H4 (cell line): ENCODE results near the gene GABRB2. TPM values are rescaled to one million over a fixed set of nuclear protein-coding genes. Genes with fewer than 3 reads are reported as not detected.
A peak's percentile ranks its signal among the peaks of the same experiment; 100 is the strongest.

ENCODE experiments used
- DNase-seq: peaks from one replicate; pipeline ENCODE4 v3.0.0-alpha.2; 2015; ENCODE audit warnings: low spot score
- total RNA-seq: library from RNA; depleted of rRNA; stranded (reverse); fragments of >200 nt; shearing (Covaris generic); gene quantifications from 2 replicates; pipeline ENCODE4 v1.2.3, GENCODE V29; 2014

GABRB2 gene
- total RNA-seq, 1 experiment from 2014 or later: 0.81 TPM

- DNase-seq: no peak
These were observed 159.4 kb downstream of the GABRB2 start for GRCh38 chr5:161387121-161387520.

- no peak for DNase-seq
These were observed 161.5 kb downstream of the GABRB2 start for GRCh38 chr5:161385027-161385426.

DNA sequence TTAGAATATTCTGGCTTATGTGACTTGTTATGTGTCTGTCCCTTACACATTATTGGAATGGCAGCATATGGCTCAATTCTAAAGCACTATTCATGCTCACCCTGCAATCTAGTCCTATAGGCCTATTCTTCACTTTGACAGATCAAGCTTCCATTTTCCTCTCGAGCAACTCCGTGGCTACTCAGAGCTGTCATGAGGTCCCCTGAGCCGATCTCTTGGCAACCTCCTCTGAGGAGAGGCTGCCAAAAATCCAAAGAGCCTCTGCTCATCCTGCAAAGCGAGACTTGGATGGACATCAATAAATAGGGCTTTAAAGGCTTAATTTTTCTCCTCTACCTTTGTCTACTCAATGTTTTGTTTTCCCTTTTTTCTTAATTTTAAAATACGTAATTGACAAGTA is 163.8 kb downstream of the GABRB2 start:
- DNase-seq: no peak

DNA sequence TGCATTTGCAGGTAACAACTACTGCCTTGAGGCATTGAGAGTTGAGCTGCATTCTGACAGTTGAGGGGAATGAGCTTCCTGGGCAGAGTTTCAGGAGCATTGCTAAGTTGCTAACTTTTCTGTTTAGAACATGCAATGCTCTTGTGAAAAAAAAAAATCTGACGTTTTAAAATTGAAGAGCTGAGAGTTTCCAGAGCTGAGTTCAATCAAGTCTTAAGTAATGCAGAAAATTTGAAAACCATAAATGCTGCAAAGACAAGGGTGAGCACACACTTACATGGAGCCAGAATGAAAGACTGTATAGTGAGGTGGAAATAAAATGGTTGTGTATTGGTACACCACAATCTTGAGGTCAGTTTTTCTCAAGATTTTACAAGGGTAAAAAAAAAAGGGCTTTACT is 166.0 kb downstream of the GABRB2 start:
- DNase-seq: no peak

GRCh38 chr5:161378701-161379100 is 167.8 kb downstream of the GABRB2 start:
- DNase-seq: no peak

DNA sequence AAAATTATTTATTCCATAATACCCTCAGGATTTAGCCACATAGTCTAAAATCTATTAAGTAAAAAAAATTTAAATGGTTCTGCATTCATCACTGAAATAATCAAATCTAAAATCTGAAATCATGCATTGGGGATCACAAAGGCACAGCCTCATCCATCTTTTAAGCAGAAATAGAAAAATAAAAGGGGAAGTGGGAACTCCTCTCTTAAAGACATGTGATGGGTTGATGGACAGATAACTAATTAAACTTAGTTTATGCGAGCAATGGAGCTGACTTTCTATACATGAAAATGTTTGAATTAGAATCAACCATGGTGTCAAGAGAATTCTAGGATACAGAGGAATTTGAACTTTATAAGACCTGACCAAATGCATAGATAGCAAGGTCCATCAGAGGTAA is 170.5 kb downstream of the GABRB2 start:
- DNase-seq: no peak

DNA sequence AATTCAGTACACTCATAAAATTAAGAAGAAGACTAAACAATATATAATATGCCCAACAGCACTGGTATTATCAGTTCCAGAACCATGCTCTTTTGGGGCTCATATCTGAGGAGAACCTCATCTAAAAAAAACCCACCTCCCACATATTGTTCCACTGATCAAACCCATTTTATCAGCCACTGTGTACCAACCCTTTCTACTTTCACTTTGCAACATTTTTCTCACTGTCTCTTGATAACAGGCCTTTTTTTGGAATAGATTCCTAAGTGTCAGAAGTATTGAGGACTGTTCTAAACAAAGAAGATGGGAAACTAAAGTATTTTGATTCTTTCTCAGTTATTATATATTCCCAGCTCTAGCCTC is 173.2 kb downstream of the GABRB2 start:
- DNase-seq: no peak

DNA sequence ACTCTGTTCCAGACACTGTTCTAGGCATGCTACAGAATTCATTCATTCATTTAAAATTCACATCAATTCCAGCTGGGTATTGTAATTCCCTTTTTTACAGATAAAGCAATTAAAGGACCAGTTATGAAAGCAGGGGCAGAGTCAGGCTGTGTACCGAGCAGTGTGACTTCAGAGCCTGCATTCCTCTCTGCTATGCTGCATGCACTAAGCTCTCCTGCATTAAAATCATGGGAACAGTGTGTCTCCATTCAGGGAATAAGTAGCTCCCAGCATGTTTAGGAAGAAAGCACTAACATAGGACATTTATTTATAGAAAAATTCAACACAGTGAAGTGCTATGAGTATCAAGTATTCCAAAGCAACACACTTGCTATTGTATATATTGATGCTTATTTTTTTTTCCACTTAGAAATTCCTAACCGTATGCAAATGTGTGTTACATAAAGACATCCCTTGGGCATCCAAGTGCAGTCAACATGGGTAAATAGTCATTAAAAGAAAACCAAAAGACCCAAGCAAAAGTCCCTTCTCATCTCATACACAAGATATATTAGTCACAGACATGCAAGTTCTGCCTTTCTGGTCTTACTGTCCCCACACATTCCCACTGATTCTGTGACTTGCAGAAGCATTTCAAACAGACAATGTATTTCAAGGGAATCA is 173.7 kb downstream of the GABRB2 start:
- no peak for DNase-seq

- no peak for DNase-seq
These were observed 177.5 kb downstream of the GABRB2 start for GRCh38 chr5:161369022-161369421.

- no peak for DNase-seq
These were observed 188.1 kb downstream of the GABRB2 start for GRCh38 chr5:161358446-161358845.

DNA sequence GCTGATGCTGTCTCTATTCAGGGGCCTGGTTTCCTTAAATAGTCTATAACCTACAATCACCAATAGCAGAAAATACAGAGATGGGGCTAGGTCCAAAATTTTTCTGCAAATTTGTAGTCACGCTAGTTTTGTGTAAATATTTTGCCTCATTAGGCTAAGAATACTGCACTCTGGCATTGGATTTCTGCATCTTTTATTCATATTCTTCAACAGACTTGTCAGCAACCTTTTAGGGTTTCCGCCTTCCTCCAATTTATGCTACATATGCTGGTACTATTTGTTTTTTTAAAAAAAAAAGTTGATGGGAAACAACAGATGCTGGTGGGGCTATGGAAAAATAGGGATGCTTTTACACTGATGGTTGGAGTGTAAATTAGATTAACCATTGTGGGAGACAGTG is 202.3 kb downstream of the GABRB2 start:
- no peak for DNase-seq

DNA sequence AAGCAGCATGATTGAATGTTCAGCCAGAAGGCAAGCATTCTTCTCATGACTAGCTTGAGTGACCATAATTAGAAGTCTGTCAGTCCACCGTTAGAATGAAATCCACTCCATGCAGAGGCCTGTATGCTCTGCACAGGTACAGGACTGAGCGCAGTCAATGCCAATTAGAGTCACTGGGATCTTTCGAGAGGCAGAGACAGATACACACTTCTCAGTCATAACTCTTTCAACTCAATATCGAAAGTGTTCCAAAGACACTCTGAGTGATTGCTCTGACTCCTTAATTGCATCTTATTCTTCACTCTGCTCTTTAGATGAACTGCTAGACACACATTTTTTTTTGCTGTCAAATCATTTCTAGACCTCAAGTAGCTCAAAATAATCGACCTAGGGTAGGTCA is 203.6 kb downstream of the GABRB2 start:
- DNase-seq: no peak

- no peak for DNase-seq
These were observed 206.5 kb downstream of the GABRB2 start for GRCh38 chr5:161340012-161340411.

- DNase-seq: no peak
These were observed 213.2 kb downstream of the GABRB2 start for GRCh38 chr5:161333194-161333880.

GRCh38 chr5:161332343-161332742 is 214.2 kb downstream of the GABRB2 start:
- DNase-seq: no peak

DNA sequence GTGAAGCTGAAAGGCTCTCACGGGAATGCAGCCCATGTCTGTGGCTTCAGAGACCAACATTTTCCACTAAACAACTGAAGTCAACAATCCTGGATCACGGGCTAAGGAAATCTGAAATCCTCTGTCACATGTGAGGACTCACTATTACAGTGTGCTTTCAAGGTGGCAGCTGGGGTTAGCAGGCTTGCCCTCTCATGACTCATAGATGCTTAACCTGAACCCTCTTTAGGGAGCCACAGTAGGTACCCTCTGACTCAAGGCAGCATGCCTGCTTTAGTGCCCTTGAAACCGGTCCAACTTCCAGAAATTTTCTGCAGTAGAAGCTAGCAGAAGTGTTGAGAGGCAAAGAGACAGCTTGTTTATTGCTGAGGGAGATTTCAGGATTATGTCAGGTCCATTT is 232.5 kb downstream of the GABRB2 start:
- peak; percentile 4 for DNase-seq

DNA sequence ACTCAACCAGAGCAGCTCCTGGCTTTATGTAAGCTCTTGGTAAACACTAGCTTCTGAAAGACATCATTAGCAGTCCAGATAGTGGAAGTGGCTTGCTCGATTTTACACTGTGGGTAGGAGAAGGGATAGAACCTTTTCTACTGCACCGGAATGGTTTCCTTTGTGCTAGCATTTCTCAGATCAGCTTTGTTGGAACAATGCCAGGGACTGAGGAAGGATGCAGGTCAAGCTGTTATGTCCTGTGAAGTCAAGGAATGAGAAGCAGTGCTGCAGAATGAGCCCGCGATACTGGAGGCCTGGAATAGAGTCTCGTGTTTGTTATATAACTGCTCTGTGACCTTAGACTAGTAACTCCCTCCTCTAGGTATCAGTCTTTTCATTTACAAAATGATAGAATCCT is 233.6 kb downstream of the GABRB2 start:
- no peak for DNase-seq

GRCh38 chr5:161311965-161312364 is 234.6 kb downstream of the GABRB2 start:
- DNase-seq: no peak

DNA sequence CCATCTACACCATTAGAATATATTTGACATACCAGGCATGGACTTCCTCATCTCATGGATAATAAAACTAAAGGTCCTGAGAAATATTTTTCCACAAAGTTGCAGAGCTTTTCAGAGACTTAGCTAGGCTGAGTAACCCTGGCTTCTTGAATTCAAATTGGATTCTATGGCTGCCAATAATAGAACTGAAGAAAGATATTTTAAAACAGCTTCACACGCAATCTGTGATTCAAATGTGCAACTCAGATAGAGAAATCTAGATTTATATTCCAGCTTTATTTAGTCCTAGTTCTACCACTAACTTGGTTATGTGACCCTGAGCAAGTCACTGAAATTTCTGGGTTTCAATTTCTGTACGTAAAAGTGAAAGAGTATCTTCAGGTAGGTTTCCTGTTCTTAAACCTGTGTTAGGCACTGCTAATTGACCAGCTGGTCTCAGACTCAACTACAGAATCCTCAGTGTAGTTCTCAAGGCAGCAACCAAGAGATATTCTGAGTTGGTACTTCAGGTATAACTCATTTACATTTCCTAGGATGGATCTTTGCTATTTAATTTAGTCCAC is 235.3 kb downstream of the GABRB2 start:
- DNase-seq: no peak

DNA sequence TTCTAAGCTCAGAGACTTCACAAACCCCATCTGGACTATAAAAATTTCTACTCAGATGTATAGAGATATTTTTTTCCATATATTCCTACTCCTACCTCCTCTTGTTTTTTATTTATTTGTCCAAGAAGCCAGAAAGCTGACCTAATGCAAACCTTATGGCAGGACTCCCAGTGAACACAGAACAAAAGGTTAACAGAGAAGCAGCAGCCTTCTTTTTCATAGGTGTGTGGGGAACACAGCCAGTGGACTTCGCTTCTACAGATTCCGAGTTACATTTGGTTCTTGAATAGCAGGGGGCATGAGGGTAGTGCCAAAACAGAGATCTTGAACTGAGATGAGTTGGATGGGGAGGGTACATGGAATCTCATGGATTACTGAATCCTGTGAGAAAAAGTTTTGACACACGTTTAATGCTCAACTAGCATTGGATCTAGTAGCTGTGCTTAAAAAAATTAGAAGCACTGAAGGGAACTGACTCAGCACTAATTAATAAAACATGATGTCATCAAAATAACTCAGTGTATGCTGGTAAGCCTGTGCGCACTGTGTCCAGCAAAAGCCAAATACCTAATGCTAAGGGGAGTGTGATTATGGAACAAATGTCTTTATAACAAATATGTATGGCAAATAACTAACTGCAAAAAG is 240.1 kb downstream of the GABRB2 start:
- DNase-seq: no peak

- no peak for DNase-seq
These were observed 240.9 kb downstream of the GABRB2 start for GRCh38 chr5:161305601-161306000.

DNA sequence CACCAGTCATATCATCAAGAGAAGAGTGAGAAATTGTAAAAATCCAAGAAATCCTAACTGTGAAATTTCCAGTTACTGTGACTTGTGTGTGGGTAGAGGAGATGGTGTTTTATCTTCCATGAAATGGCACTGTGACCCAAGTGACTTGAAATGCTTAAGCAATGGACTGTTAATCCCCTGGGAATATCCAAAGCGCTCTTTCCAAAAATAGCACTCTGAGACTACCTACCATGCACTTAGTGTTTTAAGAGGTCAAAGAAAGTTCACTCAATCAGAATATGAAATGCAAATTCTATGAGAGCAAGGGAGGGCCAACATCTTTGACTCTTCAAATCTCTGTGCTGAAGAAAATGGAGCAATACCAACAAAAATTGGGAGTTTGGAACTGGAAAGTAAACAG is 244.0 kb downstream of the GABRB2 start:
- no peak for DNase-seq

- DNase-seq: no peak
These were observed 244.9 kb downstream of the GABRB2 start for GRCh38 chr5:161301586-161301985.
